OCI-LY1 (cell line): ENCODE measurements around the gene NTRK3.

ENCODE experiments used
- EZH2 ChIP-seq: fragments of 200-600 bp; sonication (generic), shearing (Covaris generic); IDR thresholded peaks from 2 replicates; pipeline ENCODE4 v1.8.0; 2017; ENCODE audit warnings: borderline replicate concordance, mixed run types, mild to moderate bottlenecking, antibody characterized with exemption, low read length, moderate library complexity, mixed read lengths
- TF ChIP-seq, protein P1 (sequence below): fragments of 200-600 bp; sonication (generic), shearing (Covaris generic); IDR thresholded peaks from 2 replicates; pipeline ENCODE4 v1.5.1; 2017; ENCODE audit warnings: mild to moderate bottlenecking, antibody characterized with exemption, low read length, moderate library complexity, mixed read lengths

DNA sequence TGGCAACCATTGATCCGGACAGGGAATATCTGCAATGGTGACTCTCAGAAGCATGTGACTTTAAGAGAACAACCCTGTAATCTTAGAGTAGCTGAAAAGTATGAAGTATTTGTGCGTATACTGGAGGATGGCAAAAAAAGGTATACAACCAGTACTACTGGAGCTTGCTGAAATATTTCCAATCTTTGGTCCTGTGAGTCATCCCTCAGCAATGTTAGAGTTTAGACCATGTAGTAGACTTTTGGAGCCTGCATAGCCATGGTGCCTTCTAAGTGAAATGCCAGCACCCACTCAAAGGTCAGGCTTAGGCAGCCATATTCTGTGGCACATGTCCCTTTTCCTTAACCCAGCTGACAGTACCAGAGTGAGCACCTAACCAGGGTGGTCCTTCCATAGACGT, 429.4 kb downstream of the NTRK3 start:
- TF ChIP-seq, protein P1, sequence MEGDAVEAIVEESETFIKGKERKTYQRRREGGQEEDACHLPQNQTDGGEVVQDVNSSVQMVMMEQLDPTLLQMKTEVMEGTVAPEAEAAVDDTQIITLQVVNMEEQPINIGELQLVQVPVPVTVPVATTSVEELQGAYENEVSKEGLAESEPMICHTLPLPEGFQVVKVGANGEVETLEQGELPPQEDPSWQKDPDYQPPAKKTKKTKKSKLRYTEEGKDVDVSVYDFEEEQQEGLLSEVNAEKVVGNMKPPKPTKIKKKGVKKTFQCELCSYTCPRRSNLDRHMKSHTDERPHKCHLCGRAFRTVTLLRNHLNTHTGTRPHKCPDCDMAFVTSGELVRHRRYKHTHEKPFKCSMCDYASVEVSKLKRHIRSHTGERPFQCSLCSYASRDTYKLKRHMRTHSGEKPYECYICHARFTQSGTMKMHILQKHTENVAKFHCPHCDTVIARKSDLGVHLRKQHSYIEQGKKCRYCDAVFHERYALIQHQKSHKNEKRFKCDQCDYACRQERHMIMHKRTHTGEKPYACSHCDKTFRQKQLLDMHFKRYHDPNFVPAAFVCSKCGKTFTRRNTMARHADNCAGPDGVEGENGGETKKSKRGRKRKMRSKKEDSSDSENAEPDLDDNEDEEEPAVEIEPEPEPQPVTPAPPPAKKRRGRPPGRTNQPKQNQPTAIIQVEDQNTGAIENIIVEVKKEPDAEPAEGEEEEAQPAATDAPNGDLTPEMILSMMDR, result no peak
- TF ChIP-seq EZH2, result no peak
